GM19238 (cell line): ENCODE measurements around the gene ANO2.

Experiments used
- DNase-seq: peaks from one replicate; pipeline ENCODE4 v3.0.0; 2011; ENCODE audit warnings: low spot score; ENCODE audit not compliant: insufficient read length

ANO2 gene

DNA sequence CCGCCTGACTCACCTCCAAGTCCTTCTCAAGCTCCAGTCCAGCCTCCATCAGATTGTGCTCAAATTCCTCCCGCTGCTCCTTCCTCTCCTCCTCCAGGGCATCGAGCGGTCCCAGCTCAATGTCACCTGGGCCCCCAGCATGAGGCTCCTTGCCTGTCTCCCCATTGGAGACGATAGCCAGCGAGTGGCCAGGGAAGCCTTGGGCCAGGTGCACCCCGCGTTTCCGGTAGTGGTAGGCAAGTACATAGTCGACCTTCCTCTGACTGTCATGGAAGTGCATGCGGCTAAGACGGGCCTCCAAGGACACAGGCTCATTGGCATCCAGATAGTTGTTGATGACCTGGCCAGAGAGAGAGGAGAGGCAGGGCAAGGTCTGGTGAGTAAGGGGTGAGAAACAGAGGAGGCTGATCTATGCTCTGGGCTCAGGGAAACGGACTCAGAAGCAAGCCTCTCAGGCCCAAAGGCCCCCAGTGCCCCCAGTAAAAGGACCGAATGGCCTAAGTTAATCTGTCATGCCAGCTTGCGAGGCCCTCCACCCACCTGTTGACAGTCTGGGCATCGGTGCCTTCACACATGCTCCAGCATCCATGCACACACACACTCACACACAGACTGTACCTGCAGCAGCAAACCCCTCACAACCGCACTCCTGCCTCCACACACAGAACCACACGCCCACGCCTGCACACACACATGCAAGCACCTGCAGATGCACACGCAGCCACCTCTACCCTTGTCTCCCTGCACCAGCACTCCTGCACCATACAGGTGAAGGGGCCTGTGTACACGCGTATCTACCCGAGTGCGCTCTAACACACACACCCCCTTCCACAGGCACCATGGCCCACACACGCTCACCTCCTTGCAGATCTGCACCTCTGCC lies 23.8 kb downstream of the ANO2 start:
- no peak for DNase-seq

DNA sequence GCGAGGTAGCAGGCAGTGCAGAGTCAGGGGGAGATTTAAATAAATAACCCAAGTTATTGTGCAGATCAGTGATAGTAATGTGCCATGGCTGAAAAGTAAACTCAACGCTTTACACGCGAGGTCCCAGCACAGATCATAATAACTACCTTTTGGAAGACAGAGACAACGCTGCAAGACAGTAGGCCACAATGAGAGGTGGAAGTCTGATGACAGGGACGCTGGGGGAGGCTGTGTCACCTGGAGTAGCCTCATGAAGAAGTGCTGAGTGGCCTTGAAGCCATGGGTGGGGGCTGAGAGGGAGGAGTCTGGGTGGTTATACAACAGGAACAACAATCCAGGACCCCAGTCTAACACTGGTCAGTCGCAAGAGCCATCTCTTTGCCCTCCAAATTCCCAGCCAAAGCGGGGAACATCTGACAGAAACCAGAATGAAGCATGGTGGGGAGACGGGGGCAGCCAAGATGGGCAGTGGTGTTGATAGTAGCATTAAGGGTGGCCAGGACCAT lies 28.2 kb downstream of the ANO2 start:
- DNase-seq: no peak

DNA sequence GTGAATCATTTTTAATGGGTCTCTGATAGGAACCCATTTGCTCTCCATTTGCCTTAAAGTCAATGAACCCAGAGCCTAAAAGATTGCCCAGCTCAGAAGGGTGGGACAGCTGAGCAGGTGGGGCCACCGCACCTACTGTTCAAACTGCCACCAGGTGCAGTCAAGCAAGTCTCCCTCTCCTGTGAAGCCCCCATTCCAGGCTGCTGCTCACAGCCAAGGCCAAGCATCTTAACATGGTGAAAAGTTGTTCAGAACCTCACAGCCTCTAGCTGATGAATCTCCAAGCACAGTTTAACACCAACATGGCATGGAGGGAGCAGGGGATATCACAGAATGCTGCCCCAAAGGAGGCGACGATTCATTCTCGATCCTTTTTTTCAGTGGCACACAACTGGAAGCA lies 29.5 kb downstream of the ANO2 start:
- no peak for DNase-seq

DNA sequence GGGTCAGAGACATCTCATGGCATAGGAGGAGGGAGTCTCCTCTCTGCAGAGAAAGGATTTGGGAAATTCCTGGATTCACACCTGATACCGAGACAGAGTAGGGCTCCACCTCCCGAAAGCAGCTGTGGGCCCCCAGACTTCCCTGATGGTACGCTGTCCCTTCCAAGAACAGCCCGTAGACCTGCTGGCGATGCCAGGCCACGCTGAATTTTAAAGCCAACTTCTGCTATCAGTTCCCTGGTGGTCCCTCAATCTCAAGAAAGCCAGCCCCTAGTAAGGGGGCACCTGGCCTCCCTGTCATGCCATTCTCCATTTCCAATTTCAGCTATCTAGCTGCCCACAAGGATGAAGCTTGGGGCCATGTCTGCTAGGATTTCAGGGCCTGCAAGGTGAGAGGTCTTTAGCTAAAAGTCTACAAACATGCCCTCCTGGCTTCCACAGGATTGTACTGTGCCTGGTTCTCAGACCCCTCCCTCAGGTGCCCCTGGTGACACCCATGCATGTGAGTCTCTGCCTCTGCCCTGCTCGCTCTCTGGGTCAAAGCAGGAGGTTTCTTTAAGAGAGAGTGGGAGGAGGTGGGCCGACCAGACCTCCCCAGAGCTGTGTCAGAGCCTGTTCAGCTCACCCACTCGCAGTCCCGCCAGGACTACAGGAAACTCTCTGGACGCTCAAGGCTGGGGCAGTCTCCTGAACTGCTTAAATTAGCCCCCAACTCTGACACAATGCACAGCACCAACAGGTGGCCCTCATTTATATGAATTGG lies 30.5 kb downstream of the ANO2 start:
- DNase-seq: no peak

DNA sequence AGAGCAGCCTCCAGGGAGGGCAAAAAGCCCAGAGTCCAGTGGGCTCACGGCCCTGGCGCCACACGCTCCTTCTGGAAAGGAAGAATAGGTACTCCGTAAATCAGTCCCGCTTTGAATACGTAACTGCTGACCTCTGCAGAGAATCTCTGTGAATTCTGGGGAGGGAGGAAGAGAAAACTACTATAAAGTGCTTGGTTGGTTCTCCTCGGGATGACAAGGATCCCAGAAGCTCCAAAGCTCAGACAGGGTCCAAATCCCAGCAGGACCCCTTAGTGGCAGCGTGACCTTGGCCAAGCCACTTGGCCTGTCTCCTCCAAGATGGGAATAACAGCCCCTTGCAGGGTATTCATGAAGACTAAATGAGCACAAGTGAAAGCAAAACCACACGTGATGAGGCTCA lies 31.7 kb downstream of the ANO2 start:
- no peak for DNase-seq

DNA sequence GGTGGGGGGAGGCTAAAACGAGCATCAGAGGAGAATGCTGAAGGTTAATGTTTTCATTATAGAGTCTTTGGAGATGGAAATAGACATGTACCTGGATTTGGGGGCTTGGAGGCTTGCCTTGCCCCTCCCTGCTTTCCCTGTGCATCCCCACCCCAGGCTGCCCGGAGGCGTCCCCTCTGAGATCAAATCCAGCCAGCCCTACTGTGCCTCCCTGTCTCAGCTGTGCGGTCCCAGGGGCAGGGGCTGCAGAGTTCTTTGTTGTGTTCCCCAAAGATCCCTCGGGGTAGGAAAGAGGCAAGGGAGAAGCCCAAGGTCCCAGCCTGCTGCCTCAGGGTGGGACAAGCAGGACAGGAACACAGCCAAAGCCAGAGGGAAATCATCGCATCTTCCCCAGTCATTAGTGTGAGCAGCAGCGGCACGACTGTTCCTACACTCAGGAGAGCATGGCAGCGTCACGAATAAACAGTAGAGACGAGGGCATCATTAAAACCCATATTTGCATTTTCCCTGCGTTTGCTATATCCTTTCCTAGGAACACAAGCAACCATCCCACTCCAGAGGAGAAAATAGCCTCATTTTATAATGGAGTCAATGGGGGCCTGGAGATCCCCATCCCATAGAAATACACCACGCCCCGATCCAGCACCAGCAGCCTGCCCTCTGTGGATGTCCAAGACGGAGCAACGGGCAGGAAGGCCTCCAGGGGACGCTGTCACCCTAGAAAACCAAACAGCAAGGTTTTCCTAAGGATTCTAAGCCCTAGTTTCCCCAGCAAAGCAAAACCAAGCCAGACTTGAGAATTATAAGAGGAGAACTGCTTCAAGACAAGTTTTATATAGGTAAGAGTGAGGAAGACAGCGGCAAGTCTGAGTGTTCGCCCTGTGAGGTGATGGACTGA lies 32.4 kb downstream of the ANO2 start:
- no peak for DNase-seq

DNA sequence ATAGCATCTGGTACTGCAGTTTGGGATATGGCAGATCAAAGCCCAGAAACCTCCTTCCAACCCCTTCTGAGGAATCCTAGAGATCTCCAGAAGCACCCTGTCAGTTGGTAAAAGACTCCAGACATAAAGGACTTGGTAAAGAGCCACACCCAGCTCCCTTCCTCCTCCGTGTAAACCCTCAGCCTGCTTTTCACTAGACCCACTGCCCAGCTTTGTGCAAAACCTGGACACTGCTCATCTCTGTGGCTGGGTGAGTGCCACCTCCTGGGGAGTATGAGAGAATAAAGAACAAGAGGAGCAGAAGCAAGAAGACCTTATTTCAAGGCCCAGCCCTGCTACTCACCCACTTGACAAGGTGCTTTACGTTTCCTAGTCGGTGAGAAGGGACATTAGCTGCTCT lies 33.0 kb downstream of the ANO2 start:
- no peak for DNase-seq

DNA sequence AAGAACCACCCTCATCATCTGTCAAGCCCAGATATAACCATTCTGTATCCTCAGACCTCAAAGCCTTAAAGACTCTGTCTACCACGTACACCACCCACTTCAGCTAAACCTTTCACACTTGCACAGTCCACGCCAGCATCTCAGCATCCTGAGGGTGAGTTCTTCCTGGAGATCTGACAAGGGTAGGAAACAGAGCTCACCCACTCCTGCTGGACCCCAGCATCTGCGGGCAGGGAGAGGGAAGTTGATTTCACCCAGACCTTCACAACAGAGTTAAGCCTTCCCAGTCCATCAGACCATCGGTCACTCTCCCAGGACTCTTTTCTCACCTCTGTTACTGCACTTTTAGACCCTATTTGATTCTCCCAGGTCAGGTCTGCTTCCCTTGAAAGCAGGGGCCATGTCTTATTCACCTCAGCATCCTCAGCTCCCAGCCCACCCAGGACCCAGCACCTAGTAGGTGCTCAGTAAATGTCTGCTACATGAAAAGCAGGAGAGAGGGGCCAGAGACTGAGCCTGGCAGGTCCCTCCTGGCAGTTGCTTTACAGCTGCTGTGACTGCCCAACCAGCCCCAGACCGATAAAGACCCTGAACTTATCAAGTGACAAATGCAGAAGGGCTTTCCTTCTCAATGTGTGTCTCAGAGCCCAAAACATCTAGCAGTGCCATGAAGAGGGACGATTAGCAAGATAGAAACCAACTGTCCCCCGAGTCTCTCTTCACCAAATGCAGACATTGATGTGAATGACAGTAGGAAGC lies 34.1 kb downstream of the ANO2 start:
- DNase-seq: no peak

DNA sequence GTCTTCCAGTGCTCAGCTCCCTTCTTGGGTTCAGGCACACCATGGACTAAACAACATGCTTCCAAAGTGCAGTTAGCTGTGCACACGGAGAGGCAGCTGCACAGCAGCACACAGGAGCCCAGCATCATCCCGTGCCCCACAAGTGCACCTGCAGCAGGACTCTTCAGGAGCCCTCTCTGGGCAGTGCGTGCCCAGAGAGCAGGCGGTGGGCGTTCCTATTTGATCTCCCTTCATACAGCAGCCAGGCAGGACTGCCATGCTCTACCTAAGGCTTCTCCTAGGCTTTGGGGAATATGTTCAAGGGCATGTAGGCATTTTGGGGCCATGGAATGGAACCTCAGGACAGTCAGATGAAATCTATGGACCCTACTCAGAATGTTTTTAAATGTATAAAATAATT lies 35.5 kb downstream of the ANO2 start:
- DNase-seq: no peak

DNA sequence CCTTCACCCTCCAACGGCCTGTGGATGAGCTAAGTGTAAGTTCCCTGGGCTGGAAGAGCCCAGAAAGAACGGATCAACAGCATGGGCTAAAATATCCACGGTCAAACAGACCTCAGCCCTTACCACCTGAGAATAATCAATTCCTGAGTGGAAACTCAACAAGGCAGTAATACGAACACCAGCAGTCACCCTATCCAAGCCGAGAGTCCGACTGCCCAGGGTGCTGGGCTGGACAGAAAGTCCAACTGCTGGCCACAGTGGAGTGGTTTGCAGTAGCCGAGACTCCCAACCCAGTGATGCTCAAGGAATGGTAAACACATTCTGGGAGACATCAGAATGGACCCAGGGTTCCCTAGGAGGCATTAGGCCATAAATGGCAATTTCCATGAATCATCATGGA lies 36.8 kb downstream of the ANO2 start:
- DNase-seq: no peak

DNA sequence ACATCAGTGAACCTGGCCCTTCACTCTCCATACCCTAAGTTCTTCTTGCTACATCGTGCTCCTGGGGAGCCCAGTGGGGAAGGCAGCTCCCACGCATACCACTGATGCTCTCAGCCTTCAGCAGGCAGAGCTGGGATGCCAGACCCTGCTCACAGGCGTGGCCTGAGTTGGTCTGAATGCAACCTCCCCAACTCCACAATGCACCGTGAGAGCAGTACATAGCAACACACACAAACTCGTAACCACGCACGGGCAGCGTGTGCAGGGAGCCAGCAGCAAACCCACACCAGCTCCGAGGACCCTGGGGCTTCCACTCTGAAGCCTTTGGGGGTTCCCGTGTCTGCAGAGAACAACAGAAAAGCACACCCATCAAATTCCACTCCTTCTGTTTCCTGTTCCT lies 37.3 kb downstream of the ANO2 start:
- no peak for DNase-seq

DNA sequence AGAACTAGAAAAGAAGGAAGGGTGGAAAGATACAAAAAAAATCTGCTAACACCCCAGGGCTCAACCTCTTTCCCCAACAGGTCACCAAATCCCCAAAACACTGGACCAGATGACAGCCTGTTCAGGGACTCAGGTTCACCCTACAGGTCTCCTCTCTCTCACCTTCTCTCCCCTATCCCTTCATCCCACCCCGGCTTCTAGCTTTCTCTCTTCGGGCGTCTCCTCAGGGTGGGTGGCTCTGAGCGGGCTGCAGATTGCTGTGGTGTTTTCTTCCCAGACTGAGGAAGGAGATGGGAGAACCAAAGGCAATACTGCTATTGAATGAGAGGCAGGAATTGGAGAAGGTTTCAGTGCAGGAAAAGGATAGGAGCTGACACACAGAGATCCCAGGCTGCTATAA lies 39.3 kb downstream of the ANO2 start:
- no peak for DNase-seq

DNA sequence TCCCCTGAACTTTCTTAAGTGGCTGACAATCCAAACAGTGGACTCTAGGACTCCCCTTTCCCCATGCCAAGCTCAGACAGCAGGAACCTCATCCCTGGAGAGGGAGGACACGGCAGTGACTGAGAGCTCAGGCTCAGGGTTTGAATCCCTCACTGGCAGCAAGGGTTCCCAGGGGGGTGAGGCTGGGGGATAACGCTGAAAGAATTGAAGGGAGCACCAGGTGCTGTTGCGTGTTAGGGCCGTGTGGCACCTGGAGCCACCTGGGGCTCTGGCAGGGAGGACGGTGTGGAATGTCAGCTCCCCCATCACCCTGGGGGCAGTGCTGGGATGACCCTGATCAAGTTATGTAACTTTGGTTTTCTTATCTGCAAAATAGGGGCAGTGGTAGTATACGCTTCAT lies 40.1 kb downstream of the ANO2 start:
- DNase-seq: no peak

DNA sequence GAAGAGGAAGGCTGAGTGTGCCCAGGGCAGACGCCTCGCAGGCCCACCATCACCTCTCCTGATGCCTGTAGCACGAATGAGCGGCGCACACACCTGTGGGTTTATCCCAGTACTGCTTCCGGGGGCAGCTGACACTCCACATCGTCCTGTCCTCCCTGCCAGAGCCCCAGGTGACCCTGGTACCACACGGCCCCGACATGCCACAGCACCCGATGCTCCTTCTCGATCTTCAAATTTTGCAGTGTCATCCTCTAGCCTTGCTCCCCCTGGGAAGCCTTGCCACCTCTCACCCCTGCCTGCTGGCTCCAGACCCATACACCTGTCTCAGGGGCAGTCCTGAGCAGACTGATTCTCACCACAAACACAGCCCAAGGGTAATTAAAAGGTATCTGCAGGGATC lies 40.6 kb downstream of the ANO2 start:
- no peak for DNase-seq

DNA sequence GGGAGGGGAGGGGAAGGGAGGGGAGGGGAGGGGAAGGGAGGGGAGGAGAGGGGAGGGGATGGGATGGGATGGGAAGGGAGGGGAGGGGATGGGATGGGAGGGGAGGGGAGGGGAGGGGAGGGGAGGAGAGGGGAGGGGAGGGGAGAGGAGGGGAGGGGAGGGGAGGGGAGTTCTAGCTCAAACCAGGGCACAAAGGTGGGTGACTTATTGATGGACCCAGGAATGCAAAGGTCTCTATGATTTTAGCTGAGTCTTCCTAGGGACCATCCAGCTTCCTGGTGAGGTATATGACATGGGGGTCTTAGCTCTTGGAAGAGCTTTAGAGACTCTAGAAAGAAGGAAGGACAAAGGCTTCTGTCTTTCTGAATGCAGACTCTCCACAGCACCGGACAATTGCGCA lies 42.3 kb downstream of the ANO2 start:
- no peak for DNase-seq

DNA sequence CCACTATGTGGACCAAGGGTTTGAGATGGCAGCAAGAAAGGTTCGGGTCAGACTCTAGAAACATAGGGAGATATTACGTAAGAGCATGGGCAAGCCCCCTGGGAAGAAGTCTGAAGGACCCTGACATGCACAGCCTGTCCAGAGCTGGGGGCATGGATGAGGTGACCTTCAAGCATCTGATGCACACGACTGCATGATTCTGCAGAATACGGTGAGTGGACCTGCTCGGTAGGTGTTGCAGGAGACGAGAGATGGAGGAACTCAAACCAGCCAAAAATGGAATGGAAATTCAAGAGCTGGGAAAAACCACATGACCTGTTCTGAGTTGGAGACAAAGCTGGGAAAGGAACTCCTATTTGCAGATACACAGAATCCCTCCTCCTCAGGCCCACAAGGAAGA lies 43.6 kb downstream of the ANO2 start:
- no peak for DNase-seq

DNA sequence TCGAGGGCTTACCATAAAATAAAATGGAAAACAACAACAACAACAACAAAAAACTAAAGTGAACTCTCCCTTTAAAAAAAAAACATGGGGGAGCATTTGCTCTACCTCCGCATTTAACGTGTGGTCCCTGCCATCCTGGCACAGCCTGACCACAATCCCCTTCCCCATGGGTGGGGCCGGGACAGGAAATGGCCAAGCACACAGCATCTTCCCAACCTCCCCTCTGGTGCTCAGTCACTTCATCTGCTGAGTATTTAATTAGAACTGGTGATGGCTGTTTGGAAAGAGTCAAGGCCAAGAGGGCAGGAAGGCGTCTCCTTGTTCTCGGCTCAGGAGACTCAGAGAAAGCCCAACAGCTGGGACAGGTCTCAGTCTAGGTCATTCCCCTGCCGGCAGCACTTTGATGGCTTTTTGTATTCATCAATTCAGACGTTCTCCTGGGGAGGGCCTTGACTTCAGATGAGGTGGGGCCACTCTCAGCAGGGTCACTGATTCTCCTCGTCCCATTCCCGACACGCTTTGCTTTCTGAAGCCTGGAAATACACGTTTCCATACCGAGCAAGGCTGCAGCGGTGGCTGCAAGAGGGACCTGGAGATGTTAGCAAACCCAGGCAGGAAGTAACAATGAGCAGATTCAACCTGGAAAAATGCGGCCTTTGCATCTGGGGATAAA lies 44.4 kb downstream of the ANO2 start:
- DNase-seq: no peak

DNA sequence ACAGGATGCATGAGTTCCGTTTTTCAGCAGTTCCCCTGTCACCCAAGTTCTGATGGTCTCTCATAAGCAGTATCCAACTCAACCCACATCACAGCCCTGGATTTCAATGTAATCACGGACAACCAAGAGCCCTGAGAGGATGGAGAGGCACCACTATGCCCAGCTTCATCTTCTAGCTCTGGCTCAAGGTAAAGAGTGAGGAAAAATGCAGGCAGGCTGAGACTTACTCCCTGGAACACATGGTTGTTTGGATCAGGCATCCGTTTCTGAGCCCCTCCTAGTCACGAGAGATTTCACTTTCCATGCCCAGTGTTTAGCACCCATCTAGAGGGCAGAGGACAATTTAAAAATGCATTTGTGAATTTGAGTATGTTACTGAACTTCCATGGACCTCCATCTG lies 45.0 kb downstream of the ANO2 start:
- DNase-seq: no peak

DNA sequence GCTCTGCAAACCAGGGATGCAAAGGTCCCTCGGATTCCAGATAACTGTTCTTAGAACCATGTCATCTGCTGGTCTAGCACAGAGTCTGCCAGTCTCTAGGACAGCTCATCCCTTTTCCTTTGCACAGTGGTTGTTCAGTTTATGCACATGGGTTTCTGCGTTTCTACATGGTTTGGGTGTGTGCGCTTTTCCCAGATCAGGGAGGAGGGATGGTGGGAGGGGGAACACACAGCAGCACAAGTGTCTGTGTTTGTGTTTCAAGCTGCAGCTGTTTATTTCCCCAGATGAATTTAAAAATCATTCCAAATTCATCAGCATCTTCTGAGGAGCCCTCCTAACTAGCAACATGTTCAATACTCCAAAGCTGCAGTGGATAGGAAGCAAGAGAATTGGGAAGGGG lies 45.4 kb downstream of the ANO2 start:
- no peak for DNase-seq

DNA sequence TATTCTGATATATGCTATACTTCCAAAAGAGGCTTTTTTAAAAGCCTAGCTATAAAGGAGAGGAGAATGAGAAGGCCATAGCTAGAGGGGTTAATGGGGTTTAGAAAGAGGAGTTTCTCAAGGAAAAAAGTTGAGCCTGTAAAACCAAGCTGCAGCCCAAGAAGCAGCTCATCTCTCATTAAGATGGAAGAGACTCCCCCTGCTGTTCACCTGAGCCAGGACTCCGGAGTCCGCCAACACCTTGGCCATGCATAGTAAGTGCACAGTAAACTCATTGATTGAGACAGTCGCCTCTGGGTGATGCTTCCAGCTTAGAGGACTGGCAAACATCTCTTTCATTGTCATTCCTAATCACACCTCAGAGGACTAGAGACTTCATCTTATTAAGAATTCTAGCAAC lies 46.2 kb downstream of the ANO2 start:
- DNase-seq: no peak
